SH-SY5Y (cell line): ENCODE results near the gene RAB32.

ENCODE experiments used
- GATA2 ChIP-seq: IDR thresholded peaks from 2 replicates; pipeline ENCODE4 v1.6.1; 2011; ENCODE audit warnings: mild to moderate bottlenecking, low read depth, low read length
- GATA3 ChIP-seq: IDR thresholded peaks from 2 replicates; pipeline ENCODE4 v1.6.1; 2011; ENCODE audit warnings: low read depth, mild to moderate bottlenecking, low read length, moderate library complexity

GRCh38 chr6:146526192-146526591 is 17.4 kb upstream of the RAB32 start:
- no peak for TF ChIP-seq GATA2
- no peak for TF ChIP-seq GATA3
